Panc1 (cell line): Measurements from ENCODE around the gene YIPF4. TPM values are rescaled to one million over a fixed set of nuclear protein-coding genes. Genes with fewer than 3 reads are reported as not detected.

Experiments
- ATAC-seq: fragments of 200-7000 bp; cut with Tn5 transposase; 2 replicates; pipeline ENCODE4 v1.9.1; 2020; ENCODE audit warnings: mild to moderate bottlenecking, moderate library complexity
- BruUV-seq: library from RNA; stranded (reverse); fragments of 400-500 nt; replicated peaks from 2 replicates; lab custom pipeline; 2021; lab: Mats Ljungman, UMichigan
- CTCF ChIA-PET: fragments of 300-600 bp; sonication (Branson Sonifier 250); formaldehyde crosslinking; loops from one replicate; lab custom pipeline; 2022; ENCODE audit warnings: antibody characterized with exemption; lab: Charles Lee
- POLR2A ChIA-PET: fragments of 300-600 bp; sonication (Branson Sonifier 250); formaldehyde crosslinking; loops from one replicate; lab custom pipeline; 2022; ENCODE audit warnings: antibody characterized with exemption; lab: Charles Lee
- DNase-seq: peaks from one replicate; pipeline ENCODE4 v3.0.0-alpha.2; 2010; ENCODE audit warnings: low read depth, low spot score
- H3K27ac ChIP-seq: 2 replicates; pipeline ENCODE4 v1.5.1; 2011; ENCODE audit warnings: mild to moderate bottlenecking, low read length, inconsistent platforms
- H3K27me3 ChIP-seq: fragments of 200-500 bp; sonication (Bioruptor generic); 2 replicates; pipeline ENCODE4 v1.6.0; 2014; ENCODE audit warnings: low read length, inconsistent platforms; ENCODE audit not compliant: control insufficient read depth, insufficient read depth
- H3K36me3 ChIP-seq: fragments of 200-500 bp; sonication (Bioruptor generic); 2 replicates; pipeline ENCODE4 v1.5.1; 2014; ENCODE audit warnings: inconsistent platforms, mild to moderate bottlenecking, low read length, moderate library complexity; ENCODE audit not compliant: control insufficient read depth, insufficient read depth
- H3K4me1 ChIP-seq: 2 replicates; pipeline ENCODE4 v1.5.1; 2011; ENCODE audit warnings: inconsistent platforms, mild to moderate bottlenecking, low read length, moderate library complexity; ENCODE audit not compliant: control insufficient read depth, insufficient read depth
- H3K4me3 ChIP-seq, 2 experiments: 2 replicates each; pipeline ENCODE4 v1.5.1; 2011 to 2012; ENCODE audit warnings: low read depth in 2 of 2, low read length in 2 of 2, mild to moderate bottlenecking in 2 of 2, inconsistent platforms in 1 of 2, moderate library complexity in 1 of 2
- H3K9me3 ChIP-seq: fragments of 200-500 bp; sonication (Bioruptor generic); 2 replicates; pipeline ENCODE4 v1.5.1; 2014; ENCODE audit warnings: low read depth, mild to moderate bottlenecking, inconsistent platforms, low read length, moderate library complexity; ENCODE audit not compliant: control insufficient read depth, insufficient read depth
- POLR2AphosphoS5 ChIP-seq: IDR thresholded peaks from 2 replicates; pipeline ENCODE4 v1.6.1; 2012; ENCODE audit warnings: mild to moderate bottlenecking, low read depth, low read length, moderate library complexity
- SIN3A ChIP-seq: IDR thresholded peaks from 2 replicates; pipeline ENCODE4 v1.6.1; 2012; ENCODE audit warnings: low read depth, mild to moderate bottlenecking, low read length, moderate library complexity, borderline replicate concordance; ENCODE audit not compliant: insufficient read depth
- TCF7L2 ChIP-seq: IDR thresholded peaks from 2 replicates; pipeline ENCODE4 v1.6.1; 2011; ENCODE audit warnings: mild to moderate bottlenecking, low read depth, low read length, inconsistent platforms
- in situ Hi-C: cut with HindIII; loops from 2 replicates; pipeline ENCODE4 v1.10.0; 2016; ENCODE audit warnings: low sequenced_read_pairs, low pct_unique_long_range_greater_than_20kb
- intact Hi-C: fragments of 100-400 bp; cut with micrococcal nuclease; formaldehyde crosslinking; loops from one replicate; pipeline ENCODE4 v1.10.0; 2022; ENCODE audit not compliant: unreplicated experiment
- total RNA-seq: library from RNA; stranded (reverse); gene quantifications from one replicate; pipeline ENCODE4 v1.2.1, GENCODE V29; 2021; ENCODE audit not compliant: unreplicated experiment
- TF ChIP-seq, protein P1 (sequence below), 2 experiments: IDR thresholded peaks; 2 replicates each; pipeline ENCODE4 v1.6.1; 2011 to 2012; ENCODE audit warnings: low read depth in 2 of 2, control low read depth in 1 of 2, low read length in 1 of 2, mild to moderate bottlenecking in 1 of 2, moderate library complexity in 1 of 2; ENCODE audit not compliant: insufficient read depth in 1 of 2
- TF ChIP-seq, protein P2 (sequence below): fragments of 450-650 bp; IDR thresholded peaks from 2 replicates; pipeline ENCODE4 v1.5.1; 2017; ENCODE audit warnings: mild to moderate bottlenecking

Gene YIPF4
- total RNA-seq, 1 experiment from 2014 or later = 45.9 TPM

- in situ Hi-C loops (no loop called here), intact Hi-C loops (no loop called here)
- Histone ChIP-seq H3K36me3 (no peaks in the 10 kb centered on the region), H3K4me1 (no peaks in the 10 kb centered on the region), H3K27ac (no peak overlapping the region), H3K9me3 (no peaks in the 10 kb centered on the region), H3K27me3 (no peaks in the 10 kb centered on the region), H3K4me3 (no peak overlapping the region)
- BruUV-seq = no TSS peak
- TF ChIP-seq, protein P1, sequence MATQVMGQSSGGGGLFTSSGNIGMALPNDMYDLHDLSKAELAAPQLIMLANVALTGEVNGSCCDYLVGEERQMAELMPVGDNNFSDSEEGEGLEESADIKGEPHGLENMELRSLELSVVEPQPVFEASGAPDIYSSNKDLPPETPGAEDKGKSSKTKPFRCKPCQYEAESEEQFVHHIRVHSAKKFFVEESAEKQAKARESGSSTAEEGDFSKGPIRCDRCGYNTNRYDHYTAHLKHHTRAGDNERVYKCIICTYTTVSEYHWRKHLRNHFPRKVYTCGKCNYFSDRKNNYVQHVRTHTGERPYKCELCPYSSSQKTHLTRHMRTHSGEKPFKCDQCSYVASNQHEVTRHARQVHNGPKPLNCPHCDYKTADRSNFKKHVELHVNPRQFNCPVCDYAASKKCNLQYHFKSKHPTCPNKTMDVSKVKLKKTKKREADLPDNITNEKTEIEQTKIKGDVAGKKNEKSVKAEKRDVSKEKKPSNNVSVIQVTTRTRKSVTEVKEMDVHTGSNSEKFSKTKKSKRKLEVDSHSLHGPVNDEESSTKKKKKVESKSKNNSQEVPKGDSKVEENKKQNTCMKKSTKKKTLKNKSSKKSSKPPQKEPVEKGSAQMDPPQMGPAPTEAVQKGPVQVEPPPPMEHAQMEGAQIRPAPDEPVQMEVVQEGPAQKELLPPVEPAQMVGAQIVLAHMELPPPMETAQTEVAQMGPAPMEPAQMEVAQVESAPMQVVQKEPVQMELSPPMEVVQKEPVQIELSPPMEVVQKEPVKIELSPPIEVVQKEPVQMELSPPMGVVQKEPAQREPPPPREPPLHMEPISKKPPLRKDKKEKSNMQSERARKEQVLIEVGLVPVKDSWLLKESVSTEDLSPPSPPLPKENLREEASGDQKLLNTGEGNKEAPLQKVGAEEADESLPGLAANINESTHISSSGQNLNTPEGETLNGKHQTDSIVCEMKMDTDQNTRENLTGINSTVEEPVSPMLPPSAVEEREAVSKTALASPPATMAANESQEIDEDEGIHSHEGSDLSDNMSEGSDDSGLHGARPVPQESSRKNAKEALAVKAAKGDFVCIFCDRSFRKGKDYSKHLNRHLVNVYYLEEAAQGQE (IDR thresholded peaks at IDR 0.05; ENCODE audit: insufficient read depth in 1 of 2, low read depth in 2 of 2, low read length in 1 of 2) = no peak
- no peak for TF ChIP-seq POLR2AphosphoS5
- TF ChIP-seq, protein P2, sequence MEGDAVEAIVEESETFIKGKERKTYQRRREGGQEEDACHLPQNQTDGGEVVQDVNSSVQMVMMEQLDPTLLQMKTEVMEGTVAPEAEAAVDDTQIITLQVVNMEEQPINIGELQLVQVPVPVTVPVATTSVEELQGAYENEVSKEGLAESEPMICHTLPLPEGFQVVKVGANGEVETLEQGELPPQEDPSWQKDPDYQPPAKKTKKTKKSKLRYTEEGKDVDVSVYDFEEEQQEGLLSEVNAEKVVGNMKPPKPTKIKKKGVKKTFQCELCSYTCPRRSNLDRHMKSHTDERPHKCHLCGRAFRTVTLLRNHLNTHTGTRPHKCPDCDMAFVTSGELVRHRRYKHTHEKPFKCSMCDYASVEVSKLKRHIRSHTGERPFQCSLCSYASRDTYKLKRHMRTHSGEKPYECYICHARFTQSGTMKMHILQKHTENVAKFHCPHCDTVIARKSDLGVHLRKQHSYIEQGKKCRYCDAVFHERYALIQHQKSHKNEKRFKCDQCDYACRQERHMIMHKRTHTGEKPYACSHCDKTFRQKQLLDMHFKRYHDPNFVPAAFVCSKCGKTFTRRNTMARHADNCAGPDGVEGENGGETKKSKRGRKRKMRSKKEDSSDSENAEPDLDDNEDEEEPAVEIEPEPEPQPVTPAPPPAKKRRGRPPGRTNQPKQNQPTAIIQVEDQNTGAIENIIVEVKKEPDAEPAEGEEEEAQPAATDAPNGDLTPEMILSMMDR = no peak
- TF ChIP-seq TCF7L2 = no peak
- TF ChIP-seq SIN3A = no peak
- POLR2A ChIA-PET = no interaction called here
- DNase-seq = no peak
- ATAC-seq = no peak
- CTCF ChIA-PET = interaction anchor here (0.7 kb wide), 1 partner anchor 10 kb away, joined by 4 read pairs; no protein-coding TSS in a partner anchor
Measured at GRCh38 chr2:32262105-32262504, 15.6 kb upstream of the YIPF4 start.

GRCh38 chr2:32264422-32265105 is 13.1 kb upstream of the YIPF4 start, which contains the start of gene NLRC4:
NLRC4 (minus strand) TSS chr2:32264886; CDS start chr2:32256775, 8,111 bp downstream.
- TF ChIP-seq SIN3A (no peak), TCF7L2 (no peak), POLR2AphosphoS5 (no peak)
- TF ChIP-seq, protein P1 (IDR thresholded peaks at IDR 0.05; ENCODE audit: insufficient read depth in 1 of 2, low read depth in 2 of 2, low read length in 1 of 2) = no peak
- TF ChIP-seq, protein P2 = no peak
- Histone ChIP-seq H3K4me3 (no peak within 1 kb of the TSS), H3K9me3 (no peaks in the 10 kb centered on the region), H3K27ac (no peak within 1 kb of the TSS), H3K36me3 (no peaks in the 10 kb centered on the region), H3K4me1 (no peaks in the 10 kb centered on the region), H3K27me3 (no peaks in the 10 kb centered on the region)
- POLR2A ChIA-PET = interaction anchor here (0.6 to 0.7 kb wide), 2 partner anchors 9 to 91 kb away, joined by 3 to 9 read pairs; no protein-coding TSS in a partner anchor
- BruUV-seq = no TSS peak
- DNase-seq (no peak), ATAC-seq (no peak)
- intact Hi-C loops (no loop called here), in situ Hi-C loops (no loop called here)
- CTCF ChIA-PET = no interaction called here
